Upper lobe of right lung (tissue), 1 donor: Measurements from ENCODE around the gene ARID1B. TPM values are rescaled to one million over a fixed set of nuclear protein-coding genes. Genes with fewer than 3 reads are reported as not detected.

ENCODE experiments used
- ATAC-seq: fragments of 200-7000 bp; cut with Tn5 transposase; one replicate; pipeline ENCODE4 v1.9.1; 2020; ENCODE audit warnings: mild to moderate bottlenecking, moderate library complexity
- DNase-seq: peaks from one replicate; pipeline ENCODE4 v3.0.0-alpha.2; 2020
- H3K27ac ChIP-seq: fragments of 200-600 bp; one replicate; pipeline ENCODE4 v1.8.0; 2022
- H3K27me3 ChIP-seq: fragments of 200-600 bp; one replicate; pipeline ENCODE4 v1.8.0; 2022; ENCODE audit warnings: mild to moderate bottlenecking
- H3K36me3 ChIP-seq: fragments of 200-600 bp; one replicate; pipeline ENCODE4 v1.8.0; 2022
- H3K4me1 ChIP-seq: fragments of 200-600 bp; one replicate; pipeline ENCODE4 v1.8.0; 2022
- H3K4me3 ChIP-seq: fragments of 200-600 bp; one replicate; pipeline ENCODE4 v1.8.0; 2022; ENCODE audit warnings: mild to moderate bottlenecking
- H3K9me3 ChIP-seq: fragments of 200-600 bp; one replicate; pipeline ENCODE4 v1.8.0; 2022
- CTCF ChIP-seq: fragments of 200-600 bp; IDR thresholded peaks from one replicate; pipeline ENCODE4 v1.8.0; 2022; ENCODE audit warnings: antibody characterized with exemption
- intact Hi-C: fragments of 100-400 bp; cut with DNase I; formaldehyde crosslinking; loops from one replicate; pipeline ENCODE4 v1.11.0; 2022
- total RNA-seq: library from RNA; stranded (reverse); fragmentation: NEBNext Ultra II Directional; extraction: Animal tissue kit (Norgen Biotek cat#: 25700); gene quantifications from one replicate; pipeline ENCODE4 v1.2.1, GENCODE V29; 2021
- donor health status: DM: no; HTN: yes; CAD: no; lungs with severe emphysema.

Gene ARID1B
- total RNA-seq, 1 donor from 2014 or later, result 80.4 TPM

GRCh38 chr6:156854466-156855161 is 77.4 kb downstream of the ARID1B start:
- Histone ChIP-seq H3K36me3 (no peaks in the 10 kb centered on the region), H3K27me3 (no peaks in the 10 kb centered on the region), H3K4me3 (no peak overlapping the region), H3K27ac (no peak overlapping the region), H3K4me1 (peaks cover 23% of the 10 kb centered on the region), H3K9me3 (no peaks in the 10 kb centered on the region)
- no peak for TF ChIP-seq CTCF
- intact Hi-C loops, result no loop called here
- no peak for ATAC-seq
- no peak for DNase-seq

GRCh38 chr6:156857573-156857972 is 80.4 kb downstream of the ARID1B start:
- TF ChIP-seq CTCF, result no peak
- Histone ChIP-seq H3K27ac (no peak overlapping the region), H3K4me3 (no peak overlapping the region), H3K4me1 (peaks cover 6% of the 10 kb centered on the region), H3K9me3 (no peaks in the 10 kb centered on the region), H3K27me3 (no peaks in the 10 kb centered on the region), H3K36me3 (no peaks in the 10 kb centered on the region)
- no peak for ATAC-seq
- DNase-seq, result no peak
- intact Hi-C loops, result no loop called here

- TF ChIP-seq CTCF, result no peak
- intact Hi-C loops, result no loop called here
- DNase-seq (no peak), ATAC-seq (no peak)
- no peak overlapping the region for H3K27ac ChIP-seq
- H3K4me1 ChIP-seq, result no peaks in the 10 kb centered on the region
- no peak overlapping the region for H3K4me3 ChIP-seq
- H3K36me3 ChIP-seq, result no peaks in the 10 kb centered on the region
- H3K27me3 ChIP-seq, result no peaks in the 10 kb centered on the region
- no peaks in the 10 kb centered on the region for H3K9me3 ChIP-seq
Measured at GRCh38 chr6:156859686-156860085, 82.5 kb downstream of the ARID1B start.

- ATAC-seq (no peak), DNase-seq (no peak)
- no peak overlapping the region for H3K4me3 ChIP-seq
- no peaks in the 10 kb centered on the region for H3K9me3 ChIP-seq
- no peaks in the 10 kb centered on the region for H3K36me3 ChIP-seq
- no peaks in the 10 kb centered on the region for H3K27me3 ChIP-seq
- H3K4me1 ChIP-seq, result peaks cover 22% of the 10 kb centered on the region
- intact Hi-C loops, result no loop called here
- TF ChIP-seq CTCF, result no peak
- H3K27ac ChIP-seq, result no peak overlapping the region
Measured at GRCh38 chr6:156862711-156863110, 85.5 kb downstream of the ARID1B start.

- H3K27ac ChIP-seq, result no peak overlapping the region
- no peak for TF ChIP-seq CTCF
- H3K27me3 ChIP-seq, result no peaks in the 10 kb centered on the region
- no peak overlapping the region for H3K4me3 ChIP-seq
- peaks cover 28% of the 10 kb centered on the region for H3K4me1 ChIP-seq
- ATAC-seq (no peak), DNase-seq (no peak)
- H3K36me3 ChIP-seq, result no peaks in the 10 kb centered on the region
- no peaks in the 10 kb centered on the region for H3K9me3 ChIP-seq
- intact Hi-C loops, result no loop called here
Measured at GRCh38 chr6:156863504-156863903, 86.3 kb downstream of the ARID1B start.

- intact Hi-C loops, result no loop called here
- ATAC-seq, result no peak
- Histone ChIP-seq H3K4me3 (no peak overlapping the region), H3K36me3 (no peaks in the 10 kb centered on the region), H3K27me3 (no peaks in the 10 kb centered on the region), H3K9me3 (no peaks in the 10 kb centered on the region), H3K27ac (no peak overlapping the region), H3K4me1 (peaks cover 28% of the 10 kb centered on the region)
- TF ChIP-seq CTCF, result no peak
- no peak for DNase-seq
Measured at GRCh38 chr6:156864557-156864956, 87.4 kb downstream of the ARID1B start.
